HEK293 (cell line): ENCODE results near the gene DPH7.

Experiments used
- CTCF ChIA-PET: fragments of 350-600 bp; formaldehyde crosslinking; extraction: SDS; loops from one replicate; lab custom pipeline; 2021; ENCODE audit warnings: antibody characterized with exemption; lab: Yijun Ruan, JAX
- POLR2A ChIA-PET: fragments of 300-600 bp; formaldehyde crosslinking; extraction: SDS; loops from one replicate; lab custom pipeline; 2020; ENCODE audit warnings: antibody characterized with exemption, inconsistent platforms; lab: Yijun Ruan, JAX
- H3K27ac ChIP-seq: fragments of 200-500 bp; sonication (Bioruptor generic); 2 replicates; pipeline ENCODE4 v1.5.1; 2014; ENCODE audit warnings: low read depth, low read length, control low read depth, inconsistent platforms; ENCODE audit errors: extremely low read depth
- H3K36me3 ChIP-seq, 2 experiments: fragments of 200-500 bp in 1 of 2; sonication (Bioruptor generic) in 1 of 2; 1 replicate in 1 of 2; 2 replicates in 1 of 2; pipeline ENCODE4 v1.5.1; 2014 to 2017; ENCODE audit warnings: inconsistent platforms in 2 of 2, low read length in 2 of 2; ENCODE audit not compliant: control insufficient read depth in 2 of 2, insufficient read depth in 1 of 2
- H3K4me1 ChIP-seq: fragments of 200-500 bp; sonication (Bioruptor generic); 2 replicates; pipeline ENCODE4 v1.5.1; 2014; ENCODE audit warnings: mild to moderate bottlenecking, low read length, inconsistent platforms; ENCODE audit not compliant: control insufficient read depth, insufficient read depth
- H3K4me3 ChIP-seq: 2 replicates; pipeline ENCODE4 v1.5.1; 2011; ENCODE audit warnings: low read depth, mild to moderate bottlenecking, control low read depth, low read length, moderate library complexity
- H3K9me3 ChIP-seq: fragments of 200-500 bp; sonication (Bioruptor generic); 2 replicates; pipeline ENCODE4 v1.5.1; 2014; ENCODE audit warnings: low read depth, low read length, inconsistent platforms; ENCODE audit not compliant: control insufficient read depth, insufficient read depth
- GFI1B ChIP-seq: fragments of 450-650 bp; formaldehyde crosslinking; IDR thresholded peaks from 2 replicates; pipeline ENCODE4 v1.5.1; 2016; ENCODE audit warnings: missing biosample characterization, missing genetic modification characterization
- KLF17 ChIP-seq: fragments of 450-650 bp; formaldehyde crosslinking; IDR thresholded peaks from 2 replicates; pipeline ENCODE4 v1.5.1; 2016; ENCODE audit warnings: missing biosample characterization, missing genetic modification characterization
- MZF1 ChIP-seq: fragments of 450-650 bp; formaldehyde crosslinking; IDR thresholded peaks from 2 replicates; pipeline ENCODE4 v1.5.1; 2017; ENCODE audit warnings: missing biosample characterization, missing genetic modification characterization, borderline replicate concordance
- PRDM10 ChIP-seq: fragments of 450-650 bp; formaldehyde crosslinking; IDR thresholded peaks from 2 replicates; pipeline ENCODE4 v1.5.1; 2016; ENCODE audit warnings: missing biosample characterization, missing genetic modification characterization
- SETDB1 ChIP-seq: IDR thresholded peaks from one replicate; pipeline ENCODE4 v1.6.1; 2017; ENCODE audit warnings: mild to moderate bottlenecking, low read length, moderate library complexity, mixed read lengths; ENCODE audit not compliant: insufficient read length
- WT1 ChIP-seq: fragments of 450-650 bp; formaldehyde crosslinking; IDR thresholded peaks from 2 replicates; pipeline ENCODE4 v1.5.1; 2016; ENCODE audit warnings: missing biosample characterization, missing genetic modification characterization
- ZBTB11 ChIP-seq: fragments of 450-650 bp; formaldehyde crosslinking; conservative IDR thresholded peaks from 2 replicates; pipeline ENCODE4 v1.5.1; 2016; ENCODE audit warnings: low read depth, missing biosample characterization, missing genetic modification characterization
- ZNF274 ChIP-seq, 2 experiments: fragments of 200-500 bp in 1 of 2; fragments of 450-650 bp in 1 of 2; sonication (Bioruptor generic) in 1 of 2; formaldehyde crosslinking in 1 of 2; IDR thresholded peaks; 2 replicates each; pipeline versions ENCODE4 v1.5.1 to v1.6.1; 2014 to 2016; ENCODE audit warnings: borderline replicate concordance in 1 of 2, inconsistent platforms in 1 of 2, low read length in 1 of 2, missing biosample characterization in 1 of 2, missing genetic modification characterization in 1 of 2
- ZNF398 ChIP-seq: fragments of 450-650 bp; formaldehyde crosslinking; IDR thresholded peaks from 2 replicates; pipeline ENCODE4 v1.5.1; 2017; ENCODE audit warnings: missing biosample characterization, missing genetic modification characterization
- ZNF423 ChIP-seq: fragments of 450-650 bp; formaldehyde crosslinking; IDR thresholded peaks from 2 replicates; pipeline ENCODE4 v1.5.1; 2016; ENCODE audit warnings: missing biosample characterization, missing genetic modification characterization
- ZNF433 ChIP-seq: fragments of 450-650 bp; formaldehyde crosslinking; IDR thresholded peaks from 2 replicates; pipeline ENCODE4 v1.5.1; 2016; ENCODE audit warnings: missing biosample characterization, missing genetic modification characterization, low read depth
- ZNF701 ChIP-seq: fragments of 450-650 bp; formaldehyde crosslinking; IDR thresholded peaks from 2 replicates; pipeline ENCODE4 v1.5.1; 2016; ENCODE audit warnings: missing biosample characterization, missing genetic modification characterization
- ZNF747 ChIP-seq: fragments of 450-650 bp; formaldehyde crosslinking; IDR thresholded peaks from 2 replicates; pipeline ENCODE4 v1.5.1; 2016; ENCODE audit warnings: missing biosample characterization, missing genetic modification characterization
- ZNF830 ChIP-seq: fragments of 450-650 bp; IDR thresholded peaks from 2 replicates; pipeline ENCODE4 v1.5.0; 2018; ENCODE audit warnings: missing biosample characterization, missing genetic modification characterization, low read depth, mild to moderate bottlenecking, moderate library complexity
- TF ChIP-seq, protein P1 (sequence below): fragments of 450-650 bp; formaldehyde crosslinking; IDR thresholded peaks from 2 replicates; pipeline ENCODE4 v1.5.1; 2016; ENCODE audit warnings: missing biosample characterization, missing genetic modification characterization

DPH7 gene

GRCh38 chr9:137552022-137552768, 26.5 kb downstream of the DPH7 start (continued):
- TF ChIP-seq ZBTB11 (tag by site-specific recombination): no peak
- TF ChIP-seq ZNF274 (IDR thresholded peaks at IDR 0.05; ENCODE audit: low read length): no peak
- TF ChIP-seq ZNF274 (tag by site-specific recombination; IDR thresholded peaks at IDR 0.05; ENCODE audit: borderline replicate concordance): no peak

DNA sequence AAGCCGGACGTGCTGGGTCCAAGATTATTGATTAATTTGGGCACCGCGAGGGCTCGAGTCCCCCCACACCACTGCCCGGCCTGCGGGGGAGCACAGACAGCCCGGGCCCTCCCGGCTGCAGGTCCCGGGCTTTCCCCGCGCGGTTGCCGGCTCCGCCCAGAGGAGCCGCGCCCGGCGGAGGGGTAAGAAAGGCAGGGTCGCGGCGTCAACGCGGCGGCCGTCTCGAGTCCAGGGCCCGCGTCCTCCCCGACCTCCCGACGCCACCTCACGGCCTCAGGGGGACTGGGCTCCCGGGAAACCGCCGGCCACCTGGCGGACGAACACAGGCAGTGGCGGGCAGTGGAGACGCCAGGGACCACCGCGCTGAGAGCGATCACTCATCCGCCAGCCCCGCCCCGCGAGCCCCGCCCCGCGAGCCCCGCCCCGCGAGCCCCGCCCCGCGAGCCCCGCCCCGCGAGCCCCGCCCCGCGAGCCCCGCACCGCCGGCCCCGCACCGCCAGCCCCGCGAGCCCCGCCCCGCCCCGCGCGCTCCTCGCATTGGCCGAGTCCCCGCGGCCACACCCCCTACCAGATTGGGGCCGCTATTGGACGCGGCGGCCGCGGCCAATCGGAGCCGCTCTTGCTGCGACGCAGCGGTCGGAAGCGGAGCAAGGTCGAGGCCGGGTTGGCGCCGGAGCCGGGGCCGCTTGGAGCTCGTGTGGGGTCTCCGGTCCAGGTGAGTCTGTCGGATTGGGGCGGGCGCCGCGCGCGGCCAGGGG, 27.3 kb downstream of the DPH7 start, which contains the start of gene MRPL41:
MRPL41 (plus strand) TSS at position 616 of the 758 bp plus-strand sequence. CDS start 203 bp downstream, outside the sequence.
- H3K27ac ChIP-seq: peak within 1 kb of the TSS; percentile 73; the same call in 1 of the 2 replicates
- TF ChIP-seq MZF1 (tag by site-specific recombination) (no peak), ZNF398 (peak; percentile 69; the same call in 1 of the 2 replicates), ZNF423 (0 out of 2 replicates have a peak, but pooled peaks have one; percentile 43), ZNF701 (tag by site-specific recombination) (no peak), SETDB1 (no peak), PRDM10 (tag by site-specific recombination) (peak; percentile 40; the same call in 1 of the 2 replicates), ZNF747 (tag by site-specific recombination) (no peak), ZNF830 (tag by site-specific recombination) (no peak), ZNF433 (tag by site-specific recombination) (no peak), WT1 (tag by site-specific recombination) (peak; percentile 35; the same call in 1 of the 2 replicates), GFI1B (tag by site-specific recombination) (no peak), ZBTB11 (tag by site-specific recombination) (peak; percentile 34; the same call in 1 of the 2 replicates), KLF17 (tag by site-specific recombination) (peak; percentile 56)
- TF ChIP-seq, protein P1, sequence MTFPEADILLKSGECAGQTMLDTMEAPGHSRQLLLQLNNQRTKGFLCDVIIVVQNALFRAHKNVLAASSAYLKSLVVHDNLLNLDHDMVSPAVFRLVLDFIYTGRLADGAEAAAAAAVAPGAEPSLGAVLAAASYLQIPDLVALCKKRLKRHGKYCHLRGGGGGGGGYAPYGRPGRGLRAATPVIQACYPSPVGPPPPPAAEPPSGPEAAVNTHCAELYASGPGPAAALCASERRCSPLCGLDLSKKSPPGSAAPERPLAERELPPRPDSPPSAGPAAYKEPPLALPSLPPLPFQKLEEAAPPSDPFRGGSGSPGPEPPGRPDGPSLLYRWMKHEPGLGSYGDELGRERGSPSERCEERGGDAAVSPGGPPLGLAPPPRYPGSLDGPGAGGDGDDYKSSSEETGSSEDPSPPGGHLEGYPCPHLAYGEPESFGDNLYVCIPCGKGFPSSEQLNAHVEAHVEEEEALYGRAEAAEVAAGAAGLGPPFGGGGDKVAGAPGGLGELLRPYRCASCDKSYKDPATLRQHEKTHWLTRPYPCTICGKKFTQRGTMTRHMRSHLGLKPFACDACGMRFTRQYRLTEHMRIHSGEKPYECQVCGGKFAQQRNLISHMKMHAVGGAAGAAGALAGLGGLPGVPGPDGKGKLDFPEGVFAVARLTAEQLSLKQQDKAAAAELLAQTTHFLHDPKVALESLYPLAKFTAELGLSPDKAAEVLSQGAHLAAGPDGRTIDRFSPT (tag by site-specific recombination): peak; percentile 68

More for the DNA sequence above, 27.3 kb downstream of the DPH7 start, which contains the start of gene MRPL41:
- ChIA-PET POLR2A (interaction anchor here (0.6 to 1.9 kb wide), 15 partner anchors 9 to 362 kb away, joined by 3 to 9 read pairs (median 5); partner anchors contain the start of genes ARRDC1, DPH7, EXD3 and NOXA1), CTCF (interaction anchor here (0.6 to 1.7 kb wide), 15 partner anchors 14 to 516 kb away, joined by 3 to 8 read pairs (median 3); no protein-coding TSS in a partner anchor)
- Histone ChIP-seq H3K4me1 (no peaks in the 10 kb centered on the region), H3K4me3 (peak within 1 kb of the TSS; percentile 77), H3K36me3 (peaks cover 4 to 33% of the 10 kb centered on the region in 2 experiments; a peak in 2 of 3 replicates), H3K9me3 (no peaks in the 10 kb centered on the region)
